Spleen (tissue), 7 donors: ENCODE data around the gene TMEM128.
"Not testable (repeated sequence)": the region's sequence is repeated elsewhere in the genome, so short reads cannot be mapped to it uniquely, and the experiment has no call there.

Experiments
- CTCF ChIP-seq, 11 experiments: fragments of 200-600 bp in 7 of 11; fragments of 450-650 bp in 4 of 11; sonication (generic) in 4 of 11; IDR thresholded peaks in 8 of 11; conservative IDR thresholded peaks in 3 of 11; 1 replicate in 7 of 11; 2 replicates in 4 of 11; pipeline versions ENCODE4 v1.4.0 to v1.8.0; 2016 to 2021; ENCODE audit warnings: antibody characterized with exemption in 11 of 11, inconsistent platforms in 4 of 11, mild to moderate bottlenecking in 1 of 11
- POLR2A ChIP-seq, 3 donors: fragments of 450-650 bp; IDR thresholded peaks; one replicate each; pipeline ENCODE4 v1.5.1; 2017; ENCODE audit warnings: antibody characterized with exemption in 3 of 3, mild to moderate bottlenecking in 1 of 3
- donor health status: DM: no; HTN: no; CAD: no; lungs with moderate emphysema.
- donor health status: DM: no; HTN: no; CAD: no.
- donor health status: DM: no; HTN: no; CAD: no.

GRCh38 chr4:4213674-4214073 lies 34.3 kb downstream of the TMEM128 start:
- not testable (repeated sequence) for TF ChIP-seq CTCF (IDR thresholded peaks at IDR 0.05 in 8 of 11, conservative IDR thresholded peaks at IDR 0.05 in 3 of 11); POLR2A (IDR thresholded peaks at IDR 0.05)
